Ishikawa (cell line): ENCODE data around the gene POLR2M.

Experiments used
- CEBPB ChIP-seq: IDR thresholded peaks from 2 replicates; pipeline ENCODE4 v1.6.1; 2012
- CREB1 ChIP-seq: IDR thresholded peaks from 2 replicates; pipeline ENCODE4 v1.6.1; 2012; ENCODE audit warnings: low read depth
- EGR1 ChIP-seq: IDR thresholded peaks from 2 replicates; pipeline ENCODE4 v1.6.1; 2012
- EP300 ChIP-seq: IDR thresholded peaks from 2 replicates; pipeline ENCODE4 v1.6.1; 2012; ENCODE audit warnings: borderline replicate concordance
- FOXM1 ChIP-seq: IDR thresholded peaks from 2 replicates; pipeline ENCODE4 v1.6.1; 2012; ENCODE audit warnings: low read depth, borderline replicate concordance
- MAX ChIP-seq: IDR thresholded peaks from 2 replicates; pipeline ENCODE4 v1.6.1; 2012
- NFIC ChIP-seq: IDR thresholded peaks from 2 replicates; pipeline ENCODE4 v1.6.1; 2012
- RAD21 ChIP-seq: IDR thresholded peaks from 2 replicates; pipeline ENCODE4 v1.6.1; 2012; ENCODE audit warnings: low read depth
- REST ChIP-seq: IDR thresholded peaks from 2 replicates; pipeline ENCODE4 v1.6.1; 2012; ENCODE audit warnings: low read depth, mild to moderate bottlenecking
- TAF1 ChIP-seq: IDR thresholded peaks from 2 replicates; pipeline ENCODE4 v1.6.1; 2012; ENCODE audit warnings: low read depth, mild to moderate bottlenecking
- TCF12 ChIP-seq: IDR thresholded peaks from 2 replicates; pipeline ENCODE4 v1.6.1; 2012; ENCODE audit warnings: low read depth
- TEAD4 ChIP-seq: IDR thresholded peaks from 2 replicates; pipeline ENCODE4 v1.6.1; 2012
- USF1 ChIP-seq: IDR thresholded peaks from 2 replicates; pipeline ENCODE4 v1.6.1; 2012
- YY1 ChIP-seq: IDR thresholded peaks from 2 replicates; pipeline ENCODE4 v1.6.1; 2012; ENCODE audit warnings: low read depth
- ZBTB7A ChIP-seq: IDR thresholded peaks from 2 replicates; pipeline ENCODE4 v1.6.1; 2012; ENCODE audit warnings: low read depth

Gene POLR2M

GRCh38 chr15:57675481-57676181 is 30.9 kb upstream of the POLR2M start:
- no peak for TF ChIP-seq ZBTB7A
- no peak for TF ChIP-seq EGR1
- TF ChIP-seq RAD21: no peak
- TF ChIP-seq NFIC: no peak
- TF ChIP-seq MAX: no peak
- no peak for TF ChIP-seq FOXM1

GRCh38 chr15:57676585-57676984 is 29.9 kb upstream of the POLR2M start:
- TF ChIP-seq EGR1 (no peak), REST (no peak), TAF1 (no peak), USF1 (no peak), RAD21 (no peak), NFIC (no peak), ZBTB7A (no peak), FOXM1 (no peak), YY1 (no peak), EP300 (no peak), TCF12 (no peak), MAX (no peak)

- TF ChIP-seq REST: no peak
- TF ChIP-seq NFIC: no peak
- TF ChIP-seq CEBPB: no peak
- TF ChIP-seq TAF1: no peak
- TF ChIP-seq CREB1: no peak
- no peak for TF ChIP-seq ZBTB7A
- no peak for TF ChIP-seq EGR1
- no peak for TF ChIP-seq FOXM1
- TF ChIP-seq TCF12: no peak
- no peak for TF ChIP-seq EP300
- TF ChIP-seq YY1: no peak
- TF ChIP-seq TEAD4: no peak
- no peak for TF ChIP-seq USF1
- TF ChIP-seq RAD21: no peak
Observed at GRCh38 chr15:57677204-57677603, 29.3 kb upstream of the POLR2M start.

GRCh38 chr15:57680021-57680420 is 26.5 kb upstream of the POLR2M start:
- TF ChIP-seq TCF12 (no peak), EGR1 (no peak), RAD21 (no peak), MAX (no peak), NFIC (no peak), TEAD4 (no peak), EP300 (no peak), FOXM1 (no peak), CEBPB (no peak), YY1 (no peak)

- no peak for TF ChIP-seq EGR1
- no peak for TF ChIP-seq YY1
- TF ChIP-seq TAF1: no peak
- no peak for TF ChIP-seq NFIC
- no peak for TF ChIP-seq RAD21
- TF ChIP-seq REST: no peak
- no peak for TF ChIP-seq CREB1
- TF ChIP-seq CEBPB: no peak
- no peak for TF ChIP-seq TEAD4
- no peak for TF ChIP-seq MAX
- TF ChIP-seq EP300: no peak
- TF ChIP-seq TCF12: no peak
Observed at GRCh38 chr15:57681011-57681410, 25.5 kb upstream of the POLR2M start.
